Measurements from ENCODE around the gene PAN3.

DNA sequence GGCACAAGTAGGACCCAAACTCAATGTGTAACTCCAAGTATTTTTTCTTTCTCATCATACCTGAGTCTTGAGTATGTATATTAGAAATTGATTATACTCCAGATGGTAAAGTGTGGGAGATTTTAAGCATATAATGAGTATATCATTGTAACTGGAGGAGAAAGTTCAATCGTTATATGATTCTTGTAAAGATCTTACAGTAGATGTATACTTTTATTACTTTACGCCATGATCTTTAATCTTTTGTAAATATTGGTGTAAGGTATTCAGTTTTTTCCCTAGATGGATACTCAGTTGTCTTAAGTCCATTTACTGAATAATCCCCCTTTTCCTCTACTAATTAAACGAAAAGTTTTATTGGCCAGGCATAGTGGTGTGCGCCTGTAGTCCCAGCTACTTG, 25.2 kb downstream of the PAN3 start:
- TF ChIP-seq SUZ12 (IDR thresholded peaks at IDR 0.05; ENCODE audit: low read length) (no peak), EP300 (IDR thresholded peaks at IDR 0.05; ENCODE audit: borderline replicate concordance in 1 of 2, low read depth in 2 of 2, low read length in 2 of 2) (no peak), POLR2AphosphoS5 (IDR thresholded peaks at IDR 0.05; ENCODE audit: low read depth, low read length) (no peak), FOSL1 (IDR thresholded peaks at IDR 0.05; ENCODE audit: insufficient read depth, low read depth, low read length) (no peak)
- TF ChIP-seq, protein P1, sequence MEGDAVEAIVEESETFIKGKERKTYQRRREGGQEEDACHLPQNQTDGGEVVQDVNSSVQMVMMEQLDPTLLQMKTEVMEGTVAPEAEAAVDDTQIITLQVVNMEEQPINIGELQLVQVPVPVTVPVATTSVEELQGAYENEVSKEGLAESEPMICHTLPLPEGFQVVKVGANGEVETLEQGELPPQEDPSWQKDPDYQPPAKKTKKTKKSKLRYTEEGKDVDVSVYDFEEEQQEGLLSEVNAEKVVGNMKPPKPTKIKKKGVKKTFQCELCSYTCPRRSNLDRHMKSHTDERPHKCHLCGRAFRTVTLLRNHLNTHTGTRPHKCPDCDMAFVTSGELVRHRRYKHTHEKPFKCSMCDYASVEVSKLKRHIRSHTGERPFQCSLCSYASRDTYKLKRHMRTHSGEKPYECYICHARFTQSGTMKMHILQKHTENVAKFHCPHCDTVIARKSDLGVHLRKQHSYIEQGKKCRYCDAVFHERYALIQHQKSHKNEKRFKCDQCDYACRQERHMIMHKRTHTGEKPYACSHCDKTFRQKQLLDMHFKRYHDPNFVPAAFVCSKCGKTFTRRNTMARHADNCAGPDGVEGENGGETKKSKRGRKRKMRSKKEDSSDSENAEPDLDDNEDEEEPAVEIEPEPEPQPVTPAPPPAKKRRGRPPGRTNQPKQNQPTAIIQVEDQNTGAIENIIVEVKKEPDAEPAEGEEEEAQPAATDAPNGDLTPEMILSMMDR (IDR thresholded peaks at IDR 0.05; ENCODE audit: control extremely low read depth in 1 of 3, insufficient read depth in 1 of 3, low read depth in 1 of 3, low read length in 3 of 3): no peak
- TF ChIP-seq, protein P2, sequence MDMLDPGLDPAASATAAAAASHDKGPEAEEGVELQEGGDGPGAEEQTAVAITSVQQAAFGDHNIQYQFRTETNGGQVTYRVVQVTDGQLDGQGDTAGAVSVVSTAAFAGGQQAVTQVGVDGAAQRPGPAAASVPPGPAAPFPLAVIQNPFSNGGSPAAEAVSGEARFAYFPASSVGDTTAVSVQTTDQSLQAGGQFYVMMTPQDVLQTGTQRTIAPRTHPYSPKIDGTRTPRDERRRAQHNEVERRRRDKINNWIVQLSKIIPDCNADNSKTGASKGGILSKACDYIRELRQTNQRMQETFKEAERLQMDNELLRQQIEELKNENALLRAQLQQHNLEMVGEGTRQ (IDR thresholded peaks at IDR 0.05; ENCODE audit: low read length): no peak
